GM12878 (cell line): ENCODE results near the gene TMEM11. TPM values are rescaled to one million over a fixed set of nuclear protein-coding genes. Genes with fewer than 3 reads are reported as not detected.

Experiments used
- BCL11A ChIP-seq: IDR thresholded peaks from 2 replicates; pipeline ENCODE4 v1.6.1; 2011; ENCODE audit warnings: low read depth, low read length
- CEBPB ChIP-seq, 2 experiments: fragments of 150-350 bp in 1 of 2; IDR thresholded peaks; 2 replicates each; pipeline ENCODE4 v1.6.1; 2012 to 2014; ENCODE audit warnings: low read depth in 2 of 2, low read length in 2 of 2, borderline replicate concordance in 1 of 2, inconsistent platforms in 1 of 2
- CHD2 ChIP-seq: IDR thresholded peaks from 2 replicates; pipeline ENCODE4 v1.6.1; 2011; ENCODE audit warnings: low read depth, low read length, improper control_type of control experiment, borderline replicate concordance
- EZH2 ChIP-seq: IDR thresholded peaks from 2 replicates; pipeline ENCODE4 v1.6.1; 2012; ENCODE audit warnings: low read depth, mild to moderate bottlenecking, control low read depth, inconsistent platforms, low read length, borderline replicate concordance; ENCODE audit not compliant: control insufficient read depth
- NRF1 ChIP-seq: conservative IDR thresholded peaks from 2 replicates; pipeline ENCODE4 v1.6.1; 2011; ENCODE audit warnings: mild to moderate bottlenecking, low read depth, low read length, improper control_type of control experiment
- RB1 ChIP-seq: fragments of 450-650 bp; formaldehyde crosslinking; IDR thresholded peaks from 2 replicates; pipeline ENCODE4 v1.6.1; 2017; ENCODE audit warnings: mild to moderate bottlenecking, borderline replicate concordance
- TCF12 ChIP-seq: IDR thresholded peaks from 2 replicates; pipeline ENCODE4 v1.6.1; 2011; ENCODE audit warnings: low read depth, mild to moderate bottlenecking, low read length
- TCF7 ChIP-seq: IDR thresholded peaks from 2 replicates; pipeline ENCODE4 v1.6.1; 2014; ENCODE audit warnings: antibody characterized with exemption, borderline replicate concordance
- polyA plus RNA-seq, 11 experiments: library from polyadenylated mRNA; depleted of rRNA in 4 of 11; unstranded in 6 of 11; stranded (reverse) in 5 of 11; fragments of >200 nt; fragmentation: Nextera tagmentation in 4 of 11; fragmentation: Illumina TruSeq in 1 of 11; extraction: Ambion mirVana in 4 of 11; extraction: Trizol in 1 of 11; gene quantifications; 1 replicate in 1 of 11; 2 replicates in 10 of 11; pipeline versions ENCODE4 v1.2.1 to v1.2.3, GENCODE V29; 2011 to 2016; ENCODE audit warnings: inconsistent platforms in 2 of 11, missing spikeins in 2 of 11, low read depth in 1 of 11
- total RNA-seq, 4 experiments: library from RNA; depleted of rRNA in 3 of 4; stranded (reverse); fragments of >200 nt in 3 of 4; fragmentation: Illumina TruSeq in 1 of 4; extraction: Trizol in 1 of 4; gene quantifications; 2 replicates each; pipeline versions ENCODE4 v1.2.1 to v1.2.3, GENCODE V29; 2013 to 2021
- TF ChIP-seq, protein P1 (sequence below): IDR thresholded peaks from 2 replicates; pipeline ENCODE4 v1.6.1; 2011; ENCODE audit warnings: low read depth, mild to moderate bottlenecking, low read length, moderate library complexity, borderline replicate concordance; ENCODE audit errors: extremely low read depth
- TF ChIP-seq, protein P2 (sequence below): fragments of 150-350 bp; IDR thresholded peaks from 2 replicates; pipeline ENCODE4 v1.6.1; 2014; ENCODE audit warnings: mild to moderate bottlenecking, low read depth, low read length

Gene TMEM11
- total and polyA plus RNA-seq, 10 of the 15 experiments (the other 5 are each of a cell fraction or from before 2014, with no cell fraction given) = 14.4 to 63.4 (median 27.2) TPM

DNA sequence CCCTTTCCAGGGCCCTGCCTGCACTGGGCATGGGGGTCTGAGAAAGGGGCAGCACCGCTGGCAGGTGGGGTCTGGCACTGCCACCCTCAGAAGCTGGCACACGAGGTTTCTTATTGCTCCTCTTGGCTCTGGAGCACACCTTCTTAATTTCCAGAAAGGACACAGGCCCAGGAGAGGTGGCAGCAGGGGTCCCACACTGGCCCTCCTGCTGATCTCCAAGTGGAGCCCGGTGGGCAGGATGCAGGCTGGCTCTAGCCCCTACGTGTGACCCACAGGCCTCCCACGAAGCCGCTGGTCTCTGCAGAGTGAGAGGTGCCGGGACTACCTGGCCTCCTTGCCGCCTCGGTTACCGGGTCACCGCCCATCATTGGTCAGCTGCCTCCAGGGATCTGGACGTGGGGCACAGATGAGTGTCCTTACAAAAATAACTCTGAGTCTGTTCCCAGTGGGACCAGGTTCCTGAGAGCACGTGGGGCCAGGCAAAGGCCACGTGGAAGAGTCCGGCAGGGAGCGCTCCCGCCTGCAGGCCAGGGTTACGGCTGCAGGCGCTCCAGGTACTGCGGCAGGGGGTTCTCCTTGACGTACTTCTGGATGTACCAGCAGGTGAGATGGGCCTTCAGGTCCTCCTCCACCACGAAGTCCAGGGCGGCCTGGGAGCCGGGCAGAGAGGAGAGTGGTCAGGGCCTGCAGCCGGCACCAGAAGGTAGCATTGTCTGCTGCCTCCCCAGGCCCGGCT, 29.0 kb upstream of the TMEM11 start (continued):
- TF ChIP-seq RB1 (no peak), EZH2 (no peak), TCF12 (no peak), CEBPB (IDR thresholded peaks at IDR 0.05; ENCODE audit: borderline replicate concordance in 1 of 2, low read depth in 2 of 2, low read length in 2 of 2) (no peak), BCL11A (no peak), TCF7 (no peak), CHD2 (no peak), NRF1 (no peak)
- TF ChIP-seq, protein P1, sequence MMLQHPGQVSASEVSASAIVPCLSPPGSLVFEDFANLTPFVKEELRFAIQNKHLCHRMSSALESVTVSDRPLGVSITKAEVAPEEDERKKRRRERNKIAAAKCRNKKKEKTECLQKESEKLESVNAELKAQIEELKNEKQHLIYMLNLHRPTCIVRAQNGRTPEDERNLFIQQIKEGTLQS = no peak
- TF ChIP-seq, protein P2, sequence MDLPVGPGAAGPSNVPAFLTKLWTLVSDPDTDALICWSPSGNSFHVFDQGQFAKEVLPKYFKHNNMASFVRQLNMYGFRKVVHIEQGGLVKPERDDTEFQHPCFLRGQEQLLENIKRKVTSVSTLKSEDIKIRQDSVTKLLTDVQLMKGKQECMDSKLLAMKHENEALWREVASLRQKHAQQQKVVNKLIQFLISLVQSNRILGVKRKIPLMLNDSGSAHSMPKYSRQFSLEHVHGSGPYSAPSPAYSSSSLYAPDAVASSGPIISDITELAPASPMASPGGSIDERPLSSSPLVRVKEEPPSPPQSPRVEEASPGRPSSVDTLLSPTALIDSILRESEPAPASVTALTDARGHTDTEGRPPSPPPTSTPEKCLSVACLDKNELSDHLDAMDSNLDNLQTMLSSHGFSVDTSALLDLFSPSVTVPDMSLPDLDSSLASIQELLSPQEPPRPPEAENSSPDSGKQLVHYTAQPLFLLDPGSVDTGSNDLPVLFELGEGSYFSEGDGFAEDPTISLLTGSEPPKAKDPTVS = no peak
